Progenitor cell of endocrine pancreas (in vitro differentiated cells): ENCODE measurements around the gene ARHGEF4. TPM values are rescaled to one million over a fixed set of nuclear protein-coding genes. Genes with fewer than 3 reads are reported as not detected.
"Not testable (repeated sequence)": the region's sequence is repeated elsewhere in the genome, so short reads cannot be mapped to it uniquely, and the experiment has no call there.

Experiments used
- DNase-seq: peaks from one replicate; pipeline ENCODE4 v3.0.0; 2021; ENCODE audit warnings: low spot score; ENCODE audit not compliant: unreplicated experiment
- H3K27ac Mint-ChIP-seq: 2 replicates; pipeline ENCODE4 v1.8.0; 2021; ENCODE audit warnings: mild to moderate bottlenecking, moderate library complexity, mixed read lengths
- H3K27me3 Mint-ChIP-seq: 2 replicates; pipeline ENCODE4 v1.8.0; 2021; ENCODE audit warnings: mixed read lengths
- H3K36me3 Mint-ChIP-seq: 2 replicates; pipeline ENCODE4 v1.8.0; 2022; ENCODE audit warnings: mixed read lengths; ENCODE audit not compliant: insufficient read depth
- H3K4me1 Mint-ChIP-seq: 2 replicates; pipeline ENCODE4 v1.8.0; 2021; ENCODE audit warnings: low read depth, mixed read lengths
- H3K4me3 Mint-ChIP-seq: 2 replicates; pipeline ENCODE4 v1.8.0; 2021; ENCODE audit warnings: low read depth, mild to moderate bottlenecking, moderate library complexity, mixed read lengths
- H3K9me3 Mint-ChIP-seq: 2 replicates; pipeline ENCODE4 v1.8.0; 2021; ENCODE audit warnings: low read depth, mixed read lengths
- total RNA-seq: library from RNA; stranded (reverse); gene quantifications from 2 replicates; pipeline ENCODE4 v1.2.1, GENCODE V29; 2021
- TF ChIP-seq, protein P1 (sequence below): fragments of 200-600 bp; sonication (generic); IDR thresholded peaks from one replicate; pipeline ENCODE4 v1.5.0; 2021; ENCODE audit warnings: antibody characterized with exemption, mild to moderate bottlenecking; ENCODE audit not compliant: unreplicated experiment

ARHGEF4 gene
- total RNA-seq, 1 donor from 2014 or later = 5.6 TPM

DNA sequence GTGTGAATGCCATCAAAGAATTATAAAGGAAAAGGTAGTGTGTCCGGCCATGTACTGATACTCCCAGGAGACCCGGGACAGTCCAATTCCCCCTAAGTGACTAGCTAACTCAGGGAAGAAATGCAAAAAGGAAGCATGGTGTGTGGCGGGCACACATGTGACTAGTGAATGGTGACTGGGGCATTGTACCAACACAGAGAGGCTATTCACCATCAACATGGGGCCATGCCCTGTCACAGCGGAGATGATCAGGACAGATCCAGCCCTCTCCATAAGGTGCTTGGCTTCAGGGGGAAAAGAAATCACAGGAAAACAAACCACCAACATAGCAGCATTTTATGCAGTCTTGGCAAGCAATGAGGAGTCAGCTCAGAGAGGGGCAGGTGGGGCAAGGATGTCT lies 222.2 kb downstream of the ARHGEF4 start:
- Mint-ChIP-seq H3K9me3 (no peaks in the 10 kb centered on the region), H3K36me3 (peaks cover 25% of the 10 kb centered on the region), H3K4me1 (peaks cover 6% of the 10 kb centered on the region), H3K4me3 (no peak overlapping the region), H3K27ac (no peak overlapping the region), H3K27me3 (no peaks in the 10 kb centered on the region)
- DNase-seq = no peak
- TF ChIP-seq, protein P1, sequence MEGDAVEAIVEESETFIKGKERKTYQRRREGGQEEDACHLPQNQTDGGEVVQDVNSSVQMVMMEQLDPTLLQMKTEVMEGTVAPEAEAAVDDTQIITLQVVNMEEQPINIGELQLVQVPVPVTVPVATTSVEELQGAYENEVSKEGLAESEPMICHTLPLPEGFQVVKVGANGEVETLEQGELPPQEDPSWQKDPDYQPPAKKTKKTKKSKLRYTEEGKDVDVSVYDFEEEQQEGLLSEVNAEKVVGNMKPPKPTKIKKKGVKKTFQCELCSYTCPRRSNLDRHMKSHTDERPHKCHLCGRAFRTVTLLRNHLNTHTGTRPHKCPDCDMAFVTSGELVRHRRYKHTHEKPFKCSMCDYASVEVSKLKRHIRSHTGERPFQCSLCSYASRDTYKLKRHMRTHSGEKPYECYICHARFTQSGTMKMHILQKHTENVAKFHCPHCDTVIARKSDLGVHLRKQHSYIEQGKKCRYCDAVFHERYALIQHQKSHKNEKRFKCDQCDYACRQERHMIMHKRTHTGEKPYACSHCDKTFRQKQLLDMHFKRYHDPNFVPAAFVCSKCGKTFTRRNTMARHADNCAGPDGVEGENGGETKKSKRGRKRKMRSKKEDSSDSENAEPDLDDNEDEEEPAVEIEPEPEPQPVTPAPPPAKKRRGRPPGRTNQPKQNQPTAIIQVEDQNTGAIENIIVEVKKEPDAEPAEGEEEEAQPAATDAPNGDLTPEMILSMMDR = no peak

DNA sequence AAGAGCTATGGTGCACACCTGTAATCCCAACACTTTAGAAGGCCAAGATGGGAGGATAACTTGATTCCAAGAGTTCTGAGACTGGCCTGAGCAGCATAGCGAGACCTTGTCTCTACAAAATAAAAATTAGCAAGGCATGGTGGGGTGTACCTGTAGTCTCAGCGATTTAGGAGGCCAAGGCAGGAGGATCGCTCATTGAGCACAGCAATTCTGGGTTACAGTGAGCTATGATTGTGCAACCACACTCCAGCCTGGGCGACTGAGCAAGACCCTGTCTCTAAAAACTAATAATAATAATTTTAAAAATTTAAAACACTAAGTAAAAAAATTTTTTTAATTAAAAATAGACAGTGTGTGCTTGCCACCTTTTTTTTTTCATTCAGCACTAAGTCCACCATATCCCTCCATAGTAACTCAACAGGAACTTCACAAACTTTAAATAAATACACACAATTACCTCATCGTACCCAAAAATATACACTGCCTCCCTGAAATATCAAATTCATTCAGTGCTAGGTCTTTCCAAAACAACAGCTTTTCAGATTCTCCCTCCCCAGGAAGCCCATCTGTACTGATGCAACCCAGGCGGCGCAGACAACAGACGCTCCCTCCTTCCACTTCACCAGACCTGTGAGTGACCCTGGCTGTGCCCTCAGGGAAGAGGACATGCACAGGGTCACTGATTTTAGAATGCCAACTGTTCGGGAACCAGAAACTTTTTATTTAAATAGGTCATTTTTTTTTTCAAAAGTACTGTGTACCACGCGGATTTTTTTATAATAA lies 227.0 kb downstream of the ARHGEF4 start:
- Mint-ChIP-seq H3K4me1 (peaks cover 12% of the 10 kb centered on the region), H3K4me3 (no peak overlapping the region), H3K27ac (peak overlapping the region; percentile 29), H3K27me3 (no peaks in the 10 kb centered on the region), H3K36me3 (peaks cover 24% of the 10 kb centered on the region), H3K9me3 (no peaks in the 10 kb centered on the region)
- TF ChIP-seq, protein P1 = no peak
- DNase-seq = no peak

DNA sequence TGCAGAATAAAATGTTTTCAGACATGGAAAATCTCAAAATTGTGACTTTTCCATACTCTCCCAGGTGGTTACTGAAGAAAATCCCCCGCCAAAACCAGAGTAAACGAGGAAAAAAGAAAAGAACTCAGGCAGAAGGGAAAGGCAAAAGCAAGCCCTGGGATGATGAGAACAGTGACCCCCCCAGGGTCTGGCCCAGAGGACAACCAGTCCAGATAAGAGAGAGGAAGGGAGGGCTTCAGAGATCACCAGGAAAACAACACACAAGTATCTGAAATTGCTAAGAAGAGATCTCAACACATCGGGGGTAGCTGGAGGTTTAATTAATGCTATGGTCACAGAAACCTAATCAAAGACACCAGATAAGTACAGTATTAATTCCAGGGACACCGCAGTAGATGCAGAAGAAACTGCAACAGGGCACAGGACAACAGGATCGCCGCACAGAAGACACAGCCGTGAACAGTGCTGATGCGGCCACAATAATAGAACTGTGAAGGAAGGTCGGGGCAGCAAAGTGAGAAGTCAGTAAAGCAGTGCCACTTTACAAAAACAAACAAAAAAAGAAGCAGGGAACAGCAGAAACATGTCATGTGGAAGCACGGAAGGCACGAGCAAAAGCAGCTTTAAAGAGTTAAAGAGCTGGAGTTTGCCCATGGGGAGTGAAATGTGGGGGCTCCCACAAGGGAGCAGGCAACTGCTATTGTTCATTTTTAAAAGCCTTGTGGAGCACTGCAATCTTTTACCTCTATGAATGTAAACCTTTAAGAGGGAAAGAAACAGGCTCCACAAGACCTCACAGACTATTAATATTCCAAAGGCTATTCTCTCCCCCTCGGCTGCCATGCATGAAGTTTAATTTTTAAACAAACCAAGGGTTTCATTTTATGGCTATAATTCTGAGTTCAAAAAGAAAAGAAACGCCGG lies 228.1 kb downstream of the ARHGEF4 start:
- Mint-ChIP-seq H3K27me3 (no peaks in the 10 kb centered on the region), H3K9me3 (no peaks in the 10 kb centered on the region), H3K4me3 (no peak overlapping the region), H3K36me3 (peaks cover 27% of the 10 kb centered on the region), H3K4me1 (peaks cover 12% of the 10 kb centered on the region), H3K27ac (peak overlapping the region; percentile 59)
- DNase-seq = no peak
- TF ChIP-seq, protein P1 = no peak

DNA sequence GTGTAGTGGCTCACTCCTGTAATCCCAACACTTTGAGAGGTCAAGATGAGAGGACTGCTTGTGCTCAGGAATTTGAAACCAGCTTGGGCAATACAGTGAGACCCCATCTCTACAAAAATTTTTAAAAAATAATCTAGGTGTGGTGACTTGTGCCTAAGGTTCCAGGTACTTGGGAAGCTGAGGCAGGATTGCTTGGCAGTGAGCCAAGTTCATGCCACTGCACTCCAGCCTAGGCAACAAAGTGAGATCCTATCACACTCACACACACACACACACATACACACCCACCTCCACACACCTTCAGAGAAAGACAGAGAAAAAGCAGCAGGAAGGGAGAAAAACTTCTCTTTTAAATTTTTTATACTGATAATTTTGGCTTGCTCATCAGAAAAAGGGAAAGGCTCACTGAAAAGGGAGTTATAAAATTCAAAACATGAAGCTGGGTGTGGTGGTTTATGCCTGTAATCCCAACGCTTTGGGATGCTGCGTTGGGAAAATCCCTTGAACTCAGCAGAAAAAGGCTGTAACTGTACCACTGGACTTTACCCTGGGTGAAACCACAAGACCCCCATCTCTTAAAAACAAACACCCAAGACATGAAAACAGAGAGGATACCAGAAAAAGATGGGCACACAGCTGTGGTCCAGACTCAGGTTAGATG lies 230.9 kb downstream of the ARHGEF4 start:
- Mint-ChIP-seq H3K9me3 (no peaks in the 10 kb centered on the region), H3K27ac (no peak overlapping the region), H3K4me1 (peaks cover 6% of the 10 kb centered on the region), H3K4me3 (no peak overlapping the region), H3K36me3 (peaks cover 33% of the 10 kb centered on the region), H3K27me3 (no peaks in the 10 kb centered on the region)
- TF ChIP-seq, protein P1 = no peak
- no peak for DNase-seq

DNA sequence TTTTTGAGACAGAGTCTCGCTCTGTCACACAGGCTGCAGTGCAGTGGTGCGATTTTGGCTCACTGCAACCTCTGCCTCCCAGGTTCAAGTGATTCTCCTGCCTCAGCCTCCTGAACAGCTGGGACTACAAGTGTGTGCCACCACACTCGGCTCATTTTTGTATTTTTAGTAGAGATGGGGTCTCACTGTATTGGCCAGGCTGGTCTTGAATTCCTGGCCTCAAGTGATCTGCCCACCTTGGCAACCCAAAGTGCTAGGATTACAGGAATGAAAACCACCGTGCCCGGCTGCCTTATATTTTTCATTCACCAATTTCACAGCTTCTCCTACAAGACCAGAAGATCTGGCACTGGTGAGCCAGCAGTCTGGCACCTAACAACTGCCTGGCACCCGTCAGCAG lies 231.5 kb downstream of the ARHGEF4 start:
- H3K27me3 Mint-ChIP-seq, H3K4me3 Mint-ChIP-seq, H3K27ac Mint-ChIP-seq, H3K9me3 Mint-ChIP-seq, DNase-seq, H3K4me1 Mint-ChIP-seq: not testable (repeated sequence)
- peaks cover 34% of the 10 kb centered on the region for H3K36me3 Mint-ChIP-seq

DNA sequence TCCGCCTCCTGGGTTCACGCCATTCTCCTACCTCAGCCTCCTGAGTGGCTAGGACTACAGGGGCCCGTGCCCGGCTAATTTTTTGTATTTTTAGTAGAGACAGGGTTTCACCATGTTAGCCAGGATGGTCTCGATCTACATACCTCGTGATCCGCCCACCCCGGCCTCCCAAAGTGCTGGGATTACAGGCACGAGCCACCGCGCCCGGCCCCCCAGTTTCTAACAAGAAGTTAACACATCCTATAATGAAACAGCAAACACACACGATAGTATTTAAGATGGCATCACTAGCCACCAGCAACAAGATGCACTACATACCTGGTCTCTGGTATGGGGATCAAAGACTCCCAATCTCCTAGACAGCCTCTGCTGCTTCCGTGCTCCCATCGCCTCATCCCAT lies 238.9 kb downstream of the ARHGEF4 start:
- H3K27me3 Mint-ChIP-seq, DNase-seq, H3K4me3 Mint-ChIP-seq, H3K9me3 Mint-ChIP-seq: not testable (repeated sequence)
- H3K27ac Mint-ChIP-seq = peak overlapping the region; percentile 45
- H3K4me1 Mint-ChIP-seq = peaks cover 24% of the 10 kb centered on the region
- peaks cover 40% of the 10 kb centered on the region for H3K36me3 Mint-ChIP-seq
